DOHH2 (cell line): ENCODE results near the gene GLIPR2.

Source experiments
- H3F3A ChIP-seq: fragments of 200-600 bp; sonication (generic), shearing (Covaris generic); 2 replicates; pipeline ENCODE4 v1.6.0; 2016; ENCODE audit warnings: antibody characterized with exemption, mild to moderate bottlenecking; ENCODE audit not compliant: control insufficient read depth, insufficient read depth
- H3K27ac ChIP-seq: fragments of 200-600 bp; sonication (generic); 2 replicates; pipeline ENCODE4 v1.5.1; 2014; ENCODE audit warnings: low read depth, mild to moderate bottlenecking, low read length, moderate library complexity
- H3K27me3 ChIP-seq: fragments of 200-600 bp; sonication (generic); 2 replicates; pipeline ENCODE4 v1.6.1; 2014; ENCODE audit warnings: mild to moderate bottlenecking, low read length, mixed read lengths; ENCODE audit not compliant: control insufficient read depth
- H3K36me3 ChIP-seq: fragments of 200-600 bp; sonication (generic); 2 replicates; pipeline ENCODE4 v1.6.1; 2014; ENCODE audit warnings: mild to moderate bottlenecking, low read length, moderate library complexity, mixed read lengths; ENCODE audit not compliant: control insufficient read depth
- H3K4me1 ChIP-seq: fragments of 200-600 bp; sonication (generic); 2 replicates; pipeline ENCODE4 v1.6.1; 2014; ENCODE audit warnings: mild to moderate bottlenecking, low read length, mixed read lengths; ENCODE audit not compliant: control insufficient read depth
- H3K4me2 ChIP-seq: fragments of 200-600 bp; sonication (generic); 2 replicates; pipeline ENCODE4 v1.6.0; 2014; ENCODE audit warnings: mild to moderate bottlenecking, low read length, moderate library complexity
- H3K4me3 ChIP-seq: fragments of 200-600 bp; sonication (generic); 2 replicates; pipeline ENCODE4 v1.5.1; 2014; ENCODE audit warnings: mild to moderate bottlenecking, low read length, mixed read lengths
- H3K79me2 ChIP-seq: fragments of 200-600 bp; sonication (generic); 2 replicates; pipeline ENCODE4 v1.6.1; 2014; ENCODE audit warnings: mild to moderate bottlenecking, low read length, mixed read lengths; ENCODE audit not compliant: control insufficient read depth
- H3K9me2 ChIP-seq: fragments of 200-600 bp; sonication (generic); replicated peaks from 2 replicates; pipeline ENCODE4 v1.6.1; 2014; ENCODE audit warnings: mild to moderate bottlenecking, low read length, mixed read lengths; ENCODE audit not compliant: control insufficient read depth
- H3K9me3 ChIP-seq: fragments of 200-600 bp; sonication (generic); 2 replicates; pipeline ENCODE4 v1.6.1; 2014; ENCODE audit warnings: antibody characterized with exemption, low read length, mixed read lengths; ENCODE audit not compliant: control insufficient read depth, insufficient read depth
- H4K20me1 ChIP-seq: fragments of 200-600 bp; sonication (generic); 2 replicates; pipeline ENCODE4 v1.6.0; 2014; ENCODE audit warnings: low read depth, mild to moderate bottlenecking, antibody characterized with exemption, low read length, moderate library complexity; ENCODE audit not compliant: control insufficient read depth, insufficient read depth
- EZH2phosphoT487 ChIP-seq: fragments of 200-600 bp; sonication (generic); IDR thresholded peaks from 2 replicates; pipeline ENCODE4 v1.6.1; 2017; ENCODE audit warnings: borderline replicate concordance, mild to moderate bottlenecking, antibody characterized with exemption, low read length, moderate library complexity, mixed read lengths
- TF ChIP-seq, protein P1 (sequence below): fragments of 200-600 bp; sonication (generic); IDR thresholded peaks from one replicate; pipeline ENCODE4 v1.5.1; 2014; ENCODE audit warnings: antibody characterized with exemption, mild to moderate bottlenecking, low read depth, low read length; ENCODE audit not compliant: poor library complexity, severe bottlenecking

The GLIPR2 gene

DNA sequence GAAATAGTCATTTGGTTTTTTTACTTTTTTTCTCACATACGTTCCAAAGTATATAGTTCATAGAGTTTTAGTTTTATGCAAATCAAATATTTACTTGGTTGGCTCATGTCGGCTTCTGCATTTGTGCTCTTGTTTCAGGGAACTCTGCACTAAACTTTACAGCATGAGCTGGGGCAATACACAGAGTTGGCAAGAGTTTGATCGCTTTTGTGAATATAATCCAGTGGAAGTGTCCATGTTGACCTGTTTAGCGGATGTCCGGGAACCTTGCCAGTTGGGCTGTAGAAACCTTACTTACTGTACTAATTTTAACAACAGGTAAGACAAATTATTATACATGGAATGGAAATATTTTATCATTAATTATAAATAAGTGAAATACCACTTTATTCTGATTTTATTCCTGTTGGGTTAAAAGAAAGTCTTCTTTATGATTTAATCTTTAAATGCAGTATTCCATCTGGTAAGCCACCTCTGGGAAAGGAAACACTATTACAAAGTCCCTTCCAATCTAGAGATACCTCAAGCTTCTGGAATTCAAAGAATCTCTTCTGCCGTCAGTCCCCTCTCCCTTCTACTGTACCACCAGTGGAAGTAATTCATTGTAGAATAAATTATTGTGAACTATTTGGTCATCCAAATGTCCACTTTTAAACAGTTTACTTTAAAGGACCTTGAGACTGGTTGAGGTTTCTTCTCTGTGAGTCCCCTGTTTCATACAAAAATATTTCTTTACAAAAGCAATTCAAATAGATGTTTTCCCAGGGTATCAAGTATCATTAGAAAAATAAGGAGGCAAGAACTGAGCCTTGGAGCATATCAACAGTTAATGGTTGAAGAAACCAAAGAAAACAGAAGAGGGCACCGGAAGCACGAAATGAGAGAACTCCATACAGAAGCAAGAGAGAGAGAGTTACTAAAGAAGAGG is 45.2 kb upstream of the GLIPR2 start:
- no peak for TF ChIP-seq EZH2phosphoT487
- TF ChIP-seq, protein P1, sequence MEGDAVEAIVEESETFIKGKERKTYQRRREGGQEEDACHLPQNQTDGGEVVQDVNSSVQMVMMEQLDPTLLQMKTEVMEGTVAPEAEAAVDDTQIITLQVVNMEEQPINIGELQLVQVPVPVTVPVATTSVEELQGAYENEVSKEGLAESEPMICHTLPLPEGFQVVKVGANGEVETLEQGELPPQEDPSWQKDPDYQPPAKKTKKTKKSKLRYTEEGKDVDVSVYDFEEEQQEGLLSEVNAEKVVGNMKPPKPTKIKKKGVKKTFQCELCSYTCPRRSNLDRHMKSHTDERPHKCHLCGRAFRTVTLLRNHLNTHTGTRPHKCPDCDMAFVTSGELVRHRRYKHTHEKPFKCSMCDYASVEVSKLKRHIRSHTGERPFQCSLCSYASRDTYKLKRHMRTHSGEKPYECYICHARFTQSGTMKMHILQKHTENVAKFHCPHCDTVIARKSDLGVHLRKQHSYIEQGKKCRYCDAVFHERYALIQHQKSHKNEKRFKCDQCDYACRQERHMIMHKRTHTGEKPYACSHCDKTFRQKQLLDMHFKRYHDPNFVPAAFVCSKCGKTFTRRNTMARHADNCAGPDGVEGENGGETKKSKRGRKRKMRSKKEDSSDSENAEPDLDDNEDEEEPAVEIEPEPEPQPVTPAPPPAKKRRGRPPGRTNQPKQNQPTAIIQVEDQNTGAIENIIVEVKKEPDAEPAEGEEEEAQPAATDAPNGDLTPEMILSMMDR = no peak
- H3F3A ChIP-seq = no peaks in the 10 kb centered on the region
- no peaks in the 10 kb centered on the region for H3K9me2 ChIP-seq
- H3K27ac ChIP-seq = no peak overlapping the region
- H3K36me3 ChIP-seq = no peaks in the 10 kb centered on the region
- H3K79me2 ChIP-seq = no peaks in the 10 kb centered on the region
- H3K4me1 ChIP-seq = no peaks in the 10 kb centered on the region
- H3K4me3 ChIP-seq = no peak overlapping the region
- no peaks in the 10 kb centered on the region for H3K27me3 ChIP-seq
- H4K20me1 ChIP-seq = no peaks in the 10 kb centered on the region
- no peak overlapping the region for H3K4me2 ChIP-seq
- H3K9me3 ChIP-seq = peaks cover 3% of the 10 kb centered on the region; the same call in 1 of the 2 replicates

DNA sequence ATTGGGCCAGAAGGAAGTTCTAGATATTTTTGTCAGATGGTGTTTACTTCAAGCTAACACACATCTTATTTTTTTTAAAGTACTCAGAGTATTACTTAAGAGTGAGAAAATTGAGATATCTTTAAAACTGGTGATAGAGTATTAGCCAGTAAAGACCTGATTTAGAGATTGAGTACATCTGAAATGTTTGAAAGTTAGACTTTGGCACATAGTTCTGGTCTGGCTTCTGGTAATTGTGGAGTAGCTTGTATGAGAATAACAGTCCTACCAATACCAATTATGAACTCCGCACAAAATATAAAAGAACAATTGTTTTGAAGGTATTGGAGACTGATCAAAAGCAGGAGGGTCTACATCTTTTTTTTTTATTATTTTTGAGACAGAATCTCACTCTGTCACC is 44.5 kb upstream of the GLIPR2 start:
- Histone ChIP-seq H3K4me2 (no peak overlapping the region), H3K27me3 (no peaks in the 10 kb centered on the region), H3K9me3 (peaks cover under 1% of the 10 kb centered on the region; the same call in 1 of the 2 replicates), H4K20me1 (no peaks in the 10 kb centered on the region), H3K79me2 (no peaks in the 10 kb centered on the region), H3K4me1 (no peaks in the 10 kb centered on the region), H3F3A (no peaks in the 10 kb centered on the region), H3K9me2 (no peaks in the 10 kb centered on the region), H3K4me3 (no peak overlapping the region), H3K27ac (no peak overlapping the region), H3K36me3 (no peaks in the 10 kb centered on the region)
- TF ChIP-seq, protein P1 = no peak
- TF ChIP-seq EZH2phosphoT487 = no peak

DNA sequence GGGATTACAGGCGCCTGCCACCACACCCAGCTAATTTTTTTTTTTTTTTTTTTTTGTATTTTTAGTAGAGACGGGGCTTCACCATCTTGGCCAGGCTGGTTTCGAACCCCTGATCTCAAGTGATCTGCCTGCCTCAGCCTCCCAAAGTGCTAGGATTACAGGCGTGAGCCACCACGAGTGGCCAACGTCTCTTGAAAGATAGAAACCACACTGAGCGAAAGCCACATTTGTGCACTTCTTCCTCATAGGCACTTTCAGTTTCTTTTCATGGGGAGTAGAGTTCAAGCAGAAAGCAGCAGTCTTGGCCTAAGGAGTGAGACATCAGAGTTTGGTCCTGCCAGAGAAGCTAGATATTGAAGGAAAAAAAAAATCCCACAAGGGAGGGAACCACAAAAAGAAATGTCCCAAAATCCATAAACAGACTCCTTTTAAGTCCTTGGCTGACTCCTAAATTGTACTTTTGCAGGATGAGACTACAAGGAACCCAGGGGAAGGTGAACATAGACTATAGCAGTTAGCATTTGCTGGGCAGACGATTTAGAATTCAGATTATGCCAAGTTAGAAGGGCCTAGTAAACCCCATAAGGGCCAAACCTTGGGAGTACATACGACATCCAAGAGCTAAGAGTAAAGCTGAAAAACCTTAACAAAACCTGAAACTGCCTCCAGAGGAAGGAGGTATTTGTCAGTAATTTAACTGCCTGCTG is 43.9 kb upstream of the GLIPR2 start:
- no peak overlapping the region for H3K4me2 ChIP-seq
- H3F3A ChIP-seq = no peaks in the 10 kb centered on the region
- peaks cover 3% of the 10 kb centered on the region; the same call in 1 of the 2 replicates for H3K27me3 ChIP-seq
- no peaks in the 10 kb centered on the region for H3K9me2 ChIP-seq
- H3K36me3 ChIP-seq = no peaks in the 10 kb centered on the region
- no peaks in the 10 kb centered on the region for H3K9me3 ChIP-seq
- TF ChIP-seq EZH2phosphoT487 = no peak
- TF ChIP-seq, protein P1 = no peak
- H3K4me3 ChIP-seq = no peak overlapping the region
- no peaks in the 10 kb centered on the region for H3K4me1 ChIP-seq
- no peak overlapping the region for H3K27ac ChIP-seq
- no peaks in the 10 kb centered on the region for H4K20me1 ChIP-seq
- H3K79me2 ChIP-seq = no peaks in the 10 kb centered on the region
